Keratinocyte (primary cell): ENCODE measurements around the gene TMIGD2.

Source experiments
- CTCF ChIP-seq, 3 experiments: IDR thresholded peaks in 1 of 3; conservative IDR thresholded peaks in 1 of 3; optimal IDR thresholded peaks in 1 of 3; 2 replicates in 2 of 3; 3 replicates in 1 of 3; pipeline versions ENCODE3 to v1.5.1; 2011; ENCODE audit warnings: low read length in 3 of 3, mild to moderate bottlenecking in 3 of 3, moderate library complexity in 2 of 3, control low read depth in 1 of 3, inconsistent platforms in 1 of 3; ENCODE audit not compliant: insufficient read depth in 2 of 3; ENCODE audit errors: extremely low read depth in 1 of 3
- EZH2 ChIP-seq: IDR thresholded peaks from one replicate; pipeline ENCODE4 v1.6.1; 2012; ENCODE audit warnings: inconsistent platforms, mild to moderate bottlenecking, low read length, moderate library complexity

- TF ChIP-seq CTCF (optimal IDR thresholded peaks at IDR 0.05 in 1 of 3, IDR thresholded peaks at IDR 0.05 in 1 of 3, conservative IDR thresholded peaks at IDR 0.05 in 1 of 3; ENCODE audit: extremely low read depth in 1 of 3, insufficient read depth in 2 of 3, low read length in 3 of 3) (no peak), EZH2 (peak; percentile 91)
Observed at GRCh38 chr19:4279530-4280422, 22.4 kb downstream of the TMIGD2 start.
